GM23338 (cell line): ENCODE measurements around the gene RPL13. TPM values are rescaled to one million over a fixed set of nuclear protein-coding genes. Genes with fewer than 3 reads are reported as not detected.

Source experiments
- ATAC-seq: fragments of 200-7000 bp; cut with Tn5 transposase; 3 replicates; pipeline ENCODE4 v1.9.1; 2020
- DNase-seq: peaks from one replicate; pipeline ENCODE4 v3.0.0-alpha.2; 2015; ENCODE audit warnings: low spot score
- H2AFZ ChIP-seq: fragments of 200-600 bp; sonication (generic); 2 replicates; pipeline ENCODE4 v1.8.0; 2016; ENCODE audit warnings: antibody characterized with exemption, mild to moderate bottlenecking, moderate library complexity
- H3F3A ChIP-seq: fragments of 200-600 bp; sonication (generic); replicated peaks from 2 replicates; pipeline ENCODE4 v1.8.0; 2017; ENCODE audit warnings: antibody characterized with exemption, mixed run types, low read depth
- H3K27ac ChIP-seq: fragments of 200-600 bp; sonication (generic); 2 replicates; pipeline ENCODE4 v1.6.1; 2016; ENCODE audit warnings: low read depth
- H3K27me3 ChIP-seq: fragments of 200-600 bp; sonication (generic); 2 replicates; pipeline ENCODE4 v1.8.0; 2016; ENCODE audit warnings: mild to moderate bottlenecking, mixed run types, moderate library complexity; ENCODE audit not compliant: insufficient read depth
- H3K36me3 ChIP-seq: fragments of 200-600 bp; sonication (generic); 2 replicates; pipeline ENCODE4 v1.8.0; 2016; ENCODE audit warnings: mild to moderate bottlenecking; ENCODE audit not compliant: insufficient read depth
- H3K4me1 ChIP-seq: fragments of 200-600 bp; sonication (generic); 2 replicates; pipeline ENCODE4 v1.8.0; 2016; ENCODE audit warnings: mild to moderate bottlenecking, moderate library complexity; ENCODE audit not compliant: insufficient read depth
- H3K4me2 ChIP-seq: fragments of 200-600 bp; sonication (generic); 2 replicates; pipeline ENCODE4 v1.7.1; 2017; ENCODE audit warnings: mixed run types
- H3K4me3 ChIP-seq: fragments of 200-600 bp; sonication (generic); 2 replicates; pipeline ENCODE4 v1.6.1; 2016; ENCODE audit warnings: mixed run types
- H3K79me2 ChIP-seq: fragments of 200-600 bp; sonication (generic); replicated peaks from 2 replicates; pipeline ENCODE4 v1.8.0; 2017; ENCODE audit warnings: mild to moderate bottlenecking; ENCODE audit not compliant: insufficient read depth
- H3K9me2 ChIP-seq: fragments of 200-600 bp; sonication (generic); 2 replicates; pipeline ENCODE4 v1.8.0; 2017; ENCODE audit not compliant: insufficient read depth
- H4K20me1 ChIP-seq: fragments of 200-600 bp; sonication (generic); replicated peaks from 2 replicates; pipeline ENCODE4 v1.8.0; 2017; ENCODE audit warnings: mild to moderate bottlenecking; ENCODE audit not compliant: insufficient read depth
- H3K27ac Mint-ChIP-seq: 2 replicates; pipeline ENCODE4 v1.8.0; 2020; ENCODE audit warnings: inconsistent platforms, mild to moderate bottlenecking, moderate library complexity, mixed read lengths
- H3K27me3 Mint-ChIP-seq: 3 replicates; pipeline ENCODE4 v1.8.0; 2022; ENCODE audit warnings: low read depth, mild to moderate bottlenecking, moderate library complexity, mixed read lengths, inconsistent platforms; ENCODE audit not compliant: insufficient read depth, poor library complexity
- H3K36me3 Mint-ChIP-seq: 3 replicates; pipeline ENCODE4 v1.8.0; 2021; ENCODE audit warnings: low read depth, mild to moderate bottlenecking, inconsistent platforms, moderate library complexity, mixed read lengths
- H3K4me1 Mint-ChIP-seq: 3 replicates; pipeline ENCODE4 v1.8.0; 2020; ENCODE audit warnings: mild to moderate bottlenecking, inconsistent platforms, mixed read lengths
- H3K4me3 Mint-ChIP-seq: 3 replicates; pipeline ENCODE4 v1.8.0; 2021; ENCODE audit warnings: moderate library complexity, mild to moderate bottlenecking, inconsistent platforms, mixed read lengths
- H3K9me3 Mint-ChIP-seq: 3 replicates; pipeline ENCODE4 v1.8.0; 2020; ENCODE audit warnings: moderate library complexity, mild to moderate bottlenecking, inconsistent platforms, mixed read lengths
- CREB1 ChIP-seq: fragments of 250-450 bp; sonication (Bioruptor Pico); IDR thresholded peaks from 2 replicates; pipeline ENCODE4 v1.5.0; 2020; ENCODE audit warnings: low read depth, mild to moderate bottlenecking, moderate library complexity
- ETS1 ChIP-seq: IDR thresholded peaks from 2 replicates; pipeline ENCODE4 v1.6.1; 2016; ENCODE audit warnings: antibody characterized with exemption
- EZH2 ChIP-seq: fragments of 200-600 bp; sonication (generic); IDR thresholded peaks from one replicate; pipeline ENCODE4 v1.8.0; 2017; ENCODE audit warnings: antibody characterized with exemption, mild to moderate bottlenecking, low read depth; ENCODE audit not compliant: unreplicated experiment
- EZH2phosphoT487 ChIP-seq: fragments of 200-600 bp; sonication (generic); IDR thresholded peaks from one replicate; pipeline ENCODE4 v1.8.1; 2018; ENCODE audit warnings: antibody characterized with exemption; ENCODE audit not compliant: unreplicated experiment
- JUNB ChIP-seq: IDR thresholded peaks from one replicate; pipeline ENCODE4 v1.6.1; 2016; ENCODE audit warnings: antibody characterized with exemption; ENCODE audit not compliant: unreplicated experiment
- NANOG ChIP-seq: IDR thresholded peaks from 2 replicates; pipeline ENCODE4 v1.6.1; 2016; ENCODE audit warnings: antibody characterized with exemption, borderline replicate concordance
- POLR2AphosphoS5 ChIP-seq: IDR thresholded peaks from 2 replicates; pipeline ENCODE4 v1.6.1; 2016; ENCODE audit warnings: antibody characterized with exemption, low read depth
- STAT1 ChIP-seq: IDR thresholded peaks from one replicate; pipeline ENCODE4 v1.6.1; 2016; ENCODE audit warnings: antibody characterized with exemption; ENCODE audit not compliant: unreplicated experiment
- ZNF114 ChIP-seq: fragments of 250-450 bp; sonication (Bioruptor Pico); IDR thresholded peaks from 2 replicates; pipeline ENCODE4 v1.5.0; 2020; ENCODE audit warnings: mild to moderate bottlenecking, moderate library complexity
- ZNF331 ChIP-seq: fragments of 250-450 bp; sonication (Bioruptor Pico); IDR thresholded peaks from 2 replicates; pipeline ENCODE4 v1.5.0; 2020; ENCODE audit warnings: low read depth, mild to moderate bottlenecking, moderate library complexity
- polyA plus RNA-seq: library from polyadenylated mRNA; unstranded; fragments of >200 nt; fragmentation: Nextera tagmentation; extraction: Ambion mirVana; gene quantifications from 2 replicates; pipeline ENCODE4 v1.2.1, GENCODE V29; 2016
- total RNA-seq: library from RNA; depleted of rRNA; stranded (reverse); fragments of >200 nt; shearing (Covaris generic); gene quantifications from 2 replicates; pipeline ENCODE4 v1.2.3, GENCODE V29; 2014
- TF ChIP-seq, protein P1 (sequence below), 2 experiments: fragments of 200-600 bp in 1 of 2; sonication (generic) in 1 of 2; conservative IDR thresholded peaks; 2 replicates each; pipeline versions ENCODE4 v1.5.1 to v1.6.1; 2016 to 2017; ENCODE audit warnings: antibody characterized with exemption in 2 of 2, low read depth in 2 of 2, mild to moderate bottlenecking in 2 of 2, moderate library complexity in 1 of 2
- TF ChIP-seq, protein P2 (sequence below): fragments of 250-450 bp; sonication (Bioruptor Pico); IDR thresholded peaks from 2 replicates; pipeline ENCODE4 v1.5.0; 2020; ENCODE audit warnings: mild to moderate bottlenecking, moderate library complexity
- TF ChIP-seq, protein P3 (sequence below): IDR thresholded peaks from one replicate; pipeline ENCODE4 v1.6.1; 2018; ENCODE audit warnings: antibody characterized with exemption; ENCODE audit not compliant: unreplicated experiment

Gene RPL13
- total and polyA plus RNA-seq, 2 experiments from 2014 or later = 3,489 to 3,617 TPM

GRCh38 chr16:89581045-89581695, 20.7 kb downstream of the RPL13 start:
- H3F3A ChIP-seq = peaks cover 8% of the 10 kb centered on the region; the same call in 1 of the 2 replicates
- H3K9me2 ChIP-seq = no peaks in the 10 kb centered on the region
- H2AFZ ChIP-seq = no peak overlapping the region
- H4K20me1 ChIP-seq = no peaks in the 10 kb centered on the region
- H3K36me3 ChIP-seq = no peaks in the 10 kb centered on the region
- DNase-seq (no peak), ATAC-seq (no peak)
- Mint-ChIP-seq H3K9me3 (no peaks in the 10 kb centered on the region; the same call in 2 of the 3 replicates), H3K27me3 (peaks cover 7% of the 10 kb centered on the region), H3K27ac (no peak overlapping the region), H3K4me3 (no peak overlapping the region), H3K36me3 (peaks cover 11% of the 10 kb centered on the region), H3K4me1 (no peaks in the 10 kb centered on the region; the same call in 2 of the 3 replicates)
- H3K27ac ChIP-seq = no peak overlapping the region
- H3K79me2 ChIP-seq = no peaks in the 10 kb centered on the region
- H3K4me3 ChIP-seq = no peak overlapping the region
- H3K4me2 ChIP-seq = no peak overlapping the region
- TF ChIP-seq EZH2 (no peak), NANOG (no peak), EZH2phosphoT487 (no peak), STAT1 (no peak), POLR2AphosphoS5 (no peak), ZNF114 (CRISPR knock-in tag) (no peak), ETS1 (no peak), ZNF331 (CRISPR knock-in tag) (no peak), JUNB (no peak), CREB1 (CRISPR knock-in tag) (no peak)
- TF ChIP-seq, protein P1, sequence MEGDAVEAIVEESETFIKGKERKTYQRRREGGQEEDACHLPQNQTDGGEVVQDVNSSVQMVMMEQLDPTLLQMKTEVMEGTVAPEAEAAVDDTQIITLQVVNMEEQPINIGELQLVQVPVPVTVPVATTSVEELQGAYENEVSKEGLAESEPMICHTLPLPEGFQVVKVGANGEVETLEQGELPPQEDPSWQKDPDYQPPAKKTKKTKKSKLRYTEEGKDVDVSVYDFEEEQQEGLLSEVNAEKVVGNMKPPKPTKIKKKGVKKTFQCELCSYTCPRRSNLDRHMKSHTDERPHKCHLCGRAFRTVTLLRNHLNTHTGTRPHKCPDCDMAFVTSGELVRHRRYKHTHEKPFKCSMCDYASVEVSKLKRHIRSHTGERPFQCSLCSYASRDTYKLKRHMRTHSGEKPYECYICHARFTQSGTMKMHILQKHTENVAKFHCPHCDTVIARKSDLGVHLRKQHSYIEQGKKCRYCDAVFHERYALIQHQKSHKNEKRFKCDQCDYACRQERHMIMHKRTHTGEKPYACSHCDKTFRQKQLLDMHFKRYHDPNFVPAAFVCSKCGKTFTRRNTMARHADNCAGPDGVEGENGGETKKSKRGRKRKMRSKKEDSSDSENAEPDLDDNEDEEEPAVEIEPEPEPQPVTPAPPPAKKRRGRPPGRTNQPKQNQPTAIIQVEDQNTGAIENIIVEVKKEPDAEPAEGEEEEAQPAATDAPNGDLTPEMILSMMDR (conservative IDR thresholded peaks at IDR 0.05; ENCODE audit: low read depth in 2 of 2) = no peak
- TF ChIP-seq, protein P2, sequence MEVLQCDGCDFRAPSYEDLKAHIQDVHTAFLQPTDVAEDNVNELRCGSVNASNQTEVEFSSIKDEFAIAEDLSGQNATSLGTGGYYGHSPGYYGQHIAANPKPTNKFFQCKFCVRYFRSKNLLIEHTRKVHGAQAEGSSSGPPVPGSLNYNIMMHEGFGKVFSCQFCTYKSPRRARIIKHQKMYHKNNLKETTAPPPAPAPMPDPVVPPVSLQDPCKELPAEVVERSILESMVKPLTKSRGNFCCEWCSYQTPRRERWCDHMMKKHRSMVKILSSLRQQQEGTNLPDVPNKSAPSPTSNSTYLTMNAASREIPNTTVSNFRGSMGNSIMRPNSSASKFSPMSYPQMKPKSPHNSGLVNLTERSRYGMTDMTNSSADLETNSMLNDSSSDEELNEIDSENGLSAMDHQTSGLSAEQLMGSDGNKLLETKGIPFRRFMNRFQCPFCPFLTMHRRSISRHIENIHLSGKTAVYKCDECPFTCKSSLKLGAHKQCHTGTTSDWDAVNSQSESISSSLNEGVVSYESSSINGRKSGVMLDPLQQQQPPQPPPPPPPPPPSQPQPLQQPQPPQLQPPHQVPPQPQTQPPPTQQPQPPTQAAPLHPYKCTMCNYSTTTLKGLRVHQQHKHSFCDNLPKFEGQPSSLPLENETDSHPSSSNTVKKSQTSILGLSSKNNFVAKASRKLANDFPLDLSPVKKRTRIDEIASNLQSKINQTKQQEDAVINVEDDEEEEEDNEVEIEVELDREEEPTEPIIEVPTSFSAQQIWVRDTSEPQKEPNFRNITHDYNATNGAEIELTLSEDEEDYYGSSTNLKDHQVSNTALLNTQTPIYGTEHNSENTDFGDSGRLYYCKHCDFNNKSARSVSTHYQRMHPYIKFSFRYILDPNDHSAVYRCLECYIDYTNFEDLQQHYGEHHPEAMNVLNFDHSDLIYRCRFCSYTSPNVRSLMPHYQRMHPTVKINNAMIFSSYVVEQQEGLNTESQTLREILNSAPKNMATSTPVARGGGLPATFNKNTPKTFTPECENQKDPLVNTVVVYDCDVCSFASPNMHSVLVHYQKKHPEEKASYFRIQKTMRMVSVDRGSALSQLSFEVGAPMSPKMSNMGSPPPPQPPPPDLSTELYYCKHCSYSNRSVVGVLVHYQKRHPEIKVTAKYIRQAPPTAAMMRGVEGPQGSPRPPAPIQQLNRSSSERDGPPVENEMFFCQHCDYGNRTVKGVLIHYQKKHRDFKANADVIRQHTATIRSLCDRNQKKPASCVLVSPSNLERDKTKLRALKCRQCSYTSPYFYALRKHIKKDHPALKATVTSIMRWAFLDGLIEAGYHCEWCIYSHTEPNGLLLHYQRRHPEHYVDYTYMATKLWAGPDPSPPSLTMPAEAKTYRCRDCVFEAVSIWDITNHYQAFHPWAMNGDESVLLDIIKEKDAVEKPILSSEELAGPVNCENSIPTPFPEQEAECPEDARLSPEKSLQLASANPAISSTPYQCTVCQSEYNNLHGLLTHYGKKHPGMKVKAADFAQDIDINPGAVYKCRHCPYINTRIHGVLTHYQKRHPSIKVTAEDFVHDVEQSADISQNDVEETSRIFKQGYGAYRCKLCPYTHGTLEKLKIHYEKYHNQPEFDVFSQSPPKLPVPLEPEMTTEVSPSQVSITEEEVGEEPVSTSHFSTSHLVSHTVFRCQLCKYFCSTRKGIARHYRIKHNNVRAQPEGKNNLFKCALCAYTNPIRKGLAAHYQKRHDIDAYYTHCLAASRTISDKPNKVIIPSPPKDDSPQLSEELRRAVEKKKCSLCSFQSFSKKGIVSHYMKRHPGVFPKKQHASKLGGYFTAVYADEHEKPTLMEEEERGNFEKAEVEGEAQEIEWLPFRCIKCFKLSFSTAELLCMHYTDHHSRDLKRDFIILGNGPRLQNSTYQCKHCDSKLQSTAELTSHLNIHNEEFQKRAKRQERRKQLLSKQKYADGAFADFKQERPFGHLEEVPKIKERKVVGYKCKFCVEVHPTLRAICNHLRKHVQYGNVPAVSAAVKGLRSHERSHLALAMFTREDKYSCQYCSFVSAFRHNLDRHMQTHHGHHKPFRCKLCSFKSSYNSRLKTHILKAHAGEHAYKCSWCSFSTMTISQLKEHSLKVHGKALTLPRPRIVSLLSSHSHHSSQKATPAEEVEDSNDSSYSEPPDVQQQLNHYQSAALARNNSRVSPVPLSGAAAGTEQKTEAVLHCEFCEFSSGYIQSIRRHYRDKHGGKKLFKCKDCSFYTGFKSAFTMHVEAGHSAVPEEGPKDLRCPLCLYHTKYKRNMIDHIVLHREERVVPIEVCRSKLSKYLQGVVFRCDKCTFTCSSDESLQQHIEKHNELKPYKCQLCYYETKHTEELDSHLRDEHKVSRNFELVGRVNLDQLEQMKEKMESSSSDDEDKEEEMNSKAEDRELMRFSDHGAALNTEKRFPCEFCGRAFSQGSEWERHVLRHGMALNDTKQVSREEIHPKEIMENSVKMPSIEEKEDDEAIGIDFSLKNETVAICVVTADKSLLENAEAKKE (CRISPR knock-in tag) = no peak
- TF ChIP-seq, protein P3, sequence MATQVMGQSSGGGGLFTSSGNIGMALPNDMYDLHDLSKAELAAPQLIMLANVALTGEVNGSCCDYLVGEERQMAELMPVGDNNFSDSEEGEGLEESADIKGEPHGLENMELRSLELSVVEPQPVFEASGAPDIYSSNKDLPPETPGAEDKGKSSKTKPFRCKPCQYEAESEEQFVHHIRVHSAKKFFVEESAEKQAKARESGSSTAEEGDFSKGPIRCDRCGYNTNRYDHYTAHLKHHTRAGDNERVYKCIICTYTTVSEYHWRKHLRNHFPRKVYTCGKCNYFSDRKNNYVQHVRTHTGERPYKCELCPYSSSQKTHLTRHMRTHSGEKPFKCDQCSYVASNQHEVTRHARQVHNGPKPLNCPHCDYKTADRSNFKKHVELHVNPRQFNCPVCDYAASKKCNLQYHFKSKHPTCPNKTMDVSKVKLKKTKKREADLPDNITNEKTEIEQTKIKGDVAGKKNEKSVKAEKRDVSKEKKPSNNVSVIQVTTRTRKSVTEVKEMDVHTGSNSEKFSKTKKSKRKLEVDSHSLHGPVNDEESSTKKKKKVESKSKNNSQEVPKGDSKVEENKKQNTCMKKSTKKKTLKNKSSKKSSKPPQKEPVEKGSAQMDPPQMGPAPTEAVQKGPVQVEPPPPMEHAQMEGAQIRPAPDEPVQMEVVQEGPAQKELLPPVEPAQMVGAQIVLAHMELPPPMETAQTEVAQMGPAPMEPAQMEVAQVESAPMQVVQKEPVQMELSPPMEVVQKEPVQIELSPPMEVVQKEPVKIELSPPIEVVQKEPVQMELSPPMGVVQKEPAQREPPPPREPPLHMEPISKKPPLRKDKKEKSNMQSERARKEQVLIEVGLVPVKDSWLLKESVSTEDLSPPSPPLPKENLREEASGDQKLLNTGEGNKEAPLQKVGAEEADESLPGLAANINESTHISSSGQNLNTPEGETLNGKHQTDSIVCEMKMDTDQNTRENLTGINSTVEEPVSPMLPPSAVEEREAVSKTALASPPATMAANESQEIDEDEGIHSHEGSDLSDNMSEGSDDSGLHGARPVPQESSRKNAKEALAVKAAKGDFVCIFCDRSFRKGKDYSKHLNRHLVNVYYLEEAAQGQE = no peak
- peaks cover 12% of the 10 kb centered on the region for H3K27me3 ChIP-seq
- no peaks in the 10 kb centered on the region for H3K4me1 ChIP-seq
